ENCODE measurements around the gene SPATA20.

The SPATA20 gene

DNA sequence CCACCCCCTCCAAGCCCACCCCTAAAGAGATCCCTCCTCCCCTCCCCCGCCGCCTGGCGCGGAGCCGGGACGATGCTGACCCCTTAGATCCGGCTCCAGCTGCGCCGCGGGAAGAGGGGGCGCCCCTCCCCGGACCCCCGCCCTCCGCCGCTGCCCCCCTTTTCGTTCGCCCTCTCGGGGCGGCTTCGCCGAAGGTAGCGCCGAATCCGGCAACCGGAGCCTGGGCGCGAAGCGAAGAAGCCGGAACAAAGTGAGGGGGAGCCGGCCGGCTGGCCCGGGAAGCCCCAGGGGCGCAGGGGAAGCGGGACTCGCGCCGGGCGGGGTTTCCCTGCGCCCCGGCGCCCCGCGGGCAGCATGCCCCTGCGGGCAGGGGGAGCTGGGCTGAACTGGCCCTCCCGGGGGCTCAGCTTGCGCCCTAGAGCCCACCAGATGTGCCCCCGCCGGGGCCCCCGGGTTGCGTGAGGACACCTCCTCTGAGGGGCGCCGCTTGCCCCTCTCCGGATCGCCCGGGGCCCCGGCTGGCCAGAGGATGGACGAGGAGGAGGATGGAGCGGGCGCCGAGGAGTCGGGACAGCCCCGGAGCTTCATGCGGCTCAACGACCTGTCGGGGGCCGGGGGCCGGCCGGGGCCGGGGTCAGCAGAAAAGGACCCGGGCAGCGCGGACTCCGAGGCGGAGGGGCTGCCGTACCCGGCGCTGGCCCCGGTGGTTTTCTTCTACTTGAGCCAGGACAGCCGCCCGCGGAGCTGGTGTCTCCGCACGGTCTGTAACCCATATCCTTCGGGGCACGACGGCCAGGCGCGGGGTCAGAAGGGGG lies 14.2 kb downstream of the SPATA20 start:
- DNase-seq (ENCODE audit: low spot score) = peak; percentile 73
- TF ChIP-seq, protein P1, sequence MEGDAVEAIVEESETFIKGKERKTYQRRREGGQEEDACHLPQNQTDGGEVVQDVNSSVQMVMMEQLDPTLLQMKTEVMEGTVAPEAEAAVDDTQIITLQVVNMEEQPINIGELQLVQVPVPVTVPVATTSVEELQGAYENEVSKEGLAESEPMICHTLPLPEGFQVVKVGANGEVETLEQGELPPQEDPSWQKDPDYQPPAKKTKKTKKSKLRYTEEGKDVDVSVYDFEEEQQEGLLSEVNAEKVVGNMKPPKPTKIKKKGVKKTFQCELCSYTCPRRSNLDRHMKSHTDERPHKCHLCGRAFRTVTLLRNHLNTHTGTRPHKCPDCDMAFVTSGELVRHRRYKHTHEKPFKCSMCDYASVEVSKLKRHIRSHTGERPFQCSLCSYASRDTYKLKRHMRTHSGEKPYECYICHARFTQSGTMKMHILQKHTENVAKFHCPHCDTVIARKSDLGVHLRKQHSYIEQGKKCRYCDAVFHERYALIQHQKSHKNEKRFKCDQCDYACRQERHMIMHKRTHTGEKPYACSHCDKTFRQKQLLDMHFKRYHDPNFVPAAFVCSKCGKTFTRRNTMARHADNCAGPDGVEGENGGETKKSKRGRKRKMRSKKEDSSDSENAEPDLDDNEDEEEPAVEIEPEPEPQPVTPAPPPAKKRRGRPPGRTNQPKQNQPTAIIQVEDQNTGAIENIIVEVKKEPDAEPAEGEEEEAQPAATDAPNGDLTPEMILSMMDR (IDR thresholded peaks at IDR 0.05; ENCODE audit: extremely low read depth, missing control alignments) = no peak

DNA sequence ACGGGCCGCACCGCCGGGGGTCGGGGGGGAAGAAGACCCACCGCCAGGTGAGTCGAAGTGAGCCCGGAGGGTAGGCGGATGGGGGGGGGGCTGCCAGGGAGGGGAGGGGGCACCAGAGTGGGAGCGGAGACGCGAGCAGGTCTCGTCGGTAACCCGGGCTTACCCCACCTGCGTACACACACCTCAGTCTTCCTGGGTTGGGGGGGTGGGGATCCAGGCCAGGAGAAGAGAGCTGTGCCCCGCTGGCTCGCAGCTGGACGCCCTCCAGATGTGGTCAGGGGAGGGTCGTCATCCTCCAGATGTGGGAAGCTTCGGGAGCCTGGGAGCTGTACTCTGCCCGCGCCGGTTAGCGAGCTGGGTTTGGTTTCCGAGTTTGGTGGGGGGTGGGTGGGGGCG lies 14.8 kb downstream of the SPATA20 start:
- TF ChIP-seq, protein P1 (IDR thresholded peaks at IDR 0.05; ENCODE audit: extremely low read depth, missing control alignments) = no peak
- no peak for DNase-seq (ENCODE audit: low spot score)

DNA sequence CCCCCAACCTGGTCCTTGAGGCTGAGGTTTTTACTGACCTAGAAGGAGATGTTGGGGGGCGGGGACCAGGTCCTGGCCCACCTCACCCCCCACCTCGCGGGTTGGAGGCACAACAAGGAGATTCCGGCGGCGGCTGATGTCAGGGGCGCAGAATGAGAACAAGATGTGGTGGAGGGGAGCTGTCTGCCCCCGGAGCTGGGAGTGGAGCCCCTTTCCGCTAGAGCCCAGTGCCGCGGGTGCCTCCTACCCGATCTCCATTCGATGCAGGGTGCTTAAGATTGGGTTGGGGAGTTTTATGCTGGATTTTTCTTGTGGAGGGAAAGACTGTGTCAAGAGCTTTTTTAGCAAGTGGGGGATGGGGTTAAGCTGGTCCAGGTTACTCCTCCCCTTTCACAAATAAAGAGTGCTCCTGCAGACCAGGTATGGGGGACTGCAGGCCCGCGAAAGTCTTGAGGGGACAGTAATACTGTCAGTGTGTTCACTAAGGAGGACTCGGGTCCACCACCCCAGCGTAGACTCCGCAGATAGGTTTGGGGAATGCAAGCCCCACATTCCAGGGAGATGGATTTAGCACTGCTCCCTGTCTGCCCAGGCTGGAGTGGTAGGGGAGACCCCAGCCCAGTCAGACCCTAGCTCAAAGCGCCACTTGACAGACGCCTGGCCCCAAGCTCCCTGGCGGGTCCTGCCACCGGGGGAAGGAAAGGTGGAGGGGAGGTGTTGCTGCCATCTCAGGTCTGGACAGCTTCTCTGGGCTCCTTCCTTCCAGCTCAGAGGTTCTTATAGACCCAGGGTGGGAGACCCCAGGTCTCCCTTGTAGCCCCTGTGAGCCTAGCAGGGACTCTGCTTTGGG lies 15.5 kb downstream of the SPATA20 start:
- no peak for DNase-seq (ENCODE audit: low spot score)
- TF ChIP-seq, protein P1 (IDR thresholded peaks at IDR 0.05; ENCODE audit: extremely low read depth, missing control alignments) = no peak

DNA sequence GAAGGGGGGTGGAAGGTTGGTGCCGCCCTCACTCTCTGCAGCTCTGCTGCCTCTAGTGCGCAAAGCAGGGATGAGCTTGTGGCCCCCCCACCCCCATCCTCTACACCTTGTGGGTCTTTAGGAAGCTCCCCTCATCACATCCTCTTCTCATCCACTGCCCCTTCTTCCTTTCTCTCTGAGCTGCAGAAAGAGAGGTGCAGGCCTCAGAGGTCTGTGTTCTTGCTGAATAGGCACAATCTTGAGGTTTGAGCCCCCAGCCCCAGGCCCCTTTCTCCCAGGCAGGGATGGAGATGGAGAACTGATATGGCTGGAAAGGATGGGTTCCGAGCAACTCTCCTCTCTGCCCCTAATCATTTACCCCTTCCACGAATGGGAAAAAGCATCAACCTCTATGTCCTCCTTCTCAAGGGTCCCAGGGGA lies 16.1 kb downstream of the SPATA20 start:
- TF ChIP-seq, protein P1 (IDR thresholded peaks at IDR 0.05; ENCODE audit: extremely low read depth, missing control alignments) = no peak
- no peak for DNase-seq (ENCODE audit: low spot score)

DNA sequence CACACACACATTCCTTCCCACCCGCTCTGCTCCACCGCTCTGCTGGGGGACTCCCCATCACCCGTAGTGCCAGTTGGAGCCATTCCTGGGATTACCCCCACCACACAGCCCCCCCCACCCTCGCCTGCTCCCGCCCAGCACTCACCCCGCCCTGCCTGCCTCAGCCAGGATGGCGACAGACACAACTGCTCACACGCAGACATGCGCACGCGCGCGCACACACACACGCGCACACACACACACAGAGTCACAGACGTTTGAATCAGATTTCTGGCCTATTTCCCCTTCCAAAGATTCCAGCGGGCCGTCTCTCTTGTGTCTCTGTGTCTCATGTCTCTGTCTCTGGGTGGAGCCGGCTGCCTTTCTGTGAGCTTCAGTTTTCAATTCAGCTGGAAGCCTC lies 17.9 kb downstream of the SPATA20 start:
- TF ChIP-seq, protein P1 (IDR thresholded peaks at IDR 0.05; ENCODE audit: extremely low read depth, missing control alignments) = no peak
- no peak for DNase-seq (ENCODE audit: low spot score)

DNA sequence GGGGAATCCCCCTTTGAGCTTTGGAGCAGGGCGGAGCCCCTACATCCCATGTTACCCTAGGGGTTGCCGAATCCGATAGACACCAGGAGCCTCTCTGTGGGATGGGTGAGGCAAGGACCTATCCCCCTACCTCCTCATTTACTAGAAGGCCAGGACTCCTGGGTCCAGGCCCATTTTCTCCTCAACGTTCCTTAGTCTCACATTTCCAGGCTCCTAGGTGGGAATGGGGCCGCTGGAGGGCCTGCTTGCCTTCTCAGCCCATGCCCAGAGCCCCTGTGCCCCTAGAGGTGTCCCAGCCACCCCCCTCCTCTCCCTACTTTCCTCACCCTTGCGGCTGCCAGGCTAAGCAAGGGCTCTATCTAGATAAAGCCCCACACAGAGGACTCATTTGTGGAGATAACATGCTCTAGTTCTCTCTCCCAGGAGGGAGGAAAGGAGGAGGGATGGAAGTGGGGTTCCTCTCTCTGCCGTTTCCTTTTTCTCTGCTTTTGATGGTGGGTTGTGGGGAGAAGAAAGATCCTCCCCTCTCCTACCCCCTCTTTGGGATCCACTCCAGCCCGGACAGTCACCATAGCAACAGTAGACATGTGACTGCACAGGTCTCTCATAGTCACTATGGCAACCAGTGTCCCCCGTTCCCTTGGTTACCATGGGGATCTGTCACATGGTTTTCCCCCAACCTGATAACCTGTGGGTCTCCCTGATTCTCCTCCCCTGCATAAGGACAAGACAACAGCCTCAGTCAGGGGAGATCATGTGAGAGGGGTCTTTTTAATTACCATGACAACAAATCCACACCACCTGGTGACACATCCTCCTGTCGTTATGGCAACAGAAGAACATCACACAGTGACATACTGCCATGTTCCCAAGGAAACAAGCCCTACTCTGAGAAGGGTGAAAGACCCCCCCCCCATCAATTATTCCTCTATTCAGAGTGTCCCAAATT lies 18.7 kb downstream of the SPATA20 start:
- no peak for DNase-seq (ENCODE audit: low spot score)

More for the DNA sequence above, 18.7 kb downstream of the SPATA20 start:
- TF ChIP-seq, protein P1 (IDR thresholded peaks at IDR 0.05; ENCODE audit: extremely low read depth, missing control alignments) = no peak

Data from GM20000 (cell line).